CD4-positive, alpha-beta T cell treated with Interferon alpha-2 for 1 hour (primary cell): Measurements from ENCODE around the gene GNPTG.
"Not testable (repeated sequence)": the region's sequence is repeated elsewhere in the genome, so short reads cannot be mapped to it uniquely, and the experiment has no call there.

Experiments used
- DNase-seq, 2 donors: peaks; one replicate each; pipeline ENCODE4 v3.0.0-alpha.2; 2020 to 2022

GNPTG gene

DNA sequence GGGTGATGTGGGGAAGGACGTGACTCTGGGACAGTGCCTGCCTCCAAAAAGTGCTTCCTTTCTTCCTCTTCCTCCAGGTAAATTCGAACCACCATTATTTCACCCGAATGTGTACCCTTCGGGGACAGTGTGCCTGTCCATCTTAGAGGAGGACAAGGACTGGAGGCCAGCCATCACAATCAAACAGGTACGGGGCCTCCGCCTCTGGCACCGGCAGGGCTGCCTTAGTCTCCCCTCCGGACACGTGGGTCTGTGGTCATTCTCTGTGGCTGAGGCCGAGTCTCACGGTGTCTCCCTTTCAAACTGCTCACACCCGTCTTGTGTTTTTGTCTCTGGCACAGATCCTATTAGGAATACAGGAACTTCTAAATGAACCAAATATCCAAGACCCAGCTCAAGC lies 31.6 kb upstream of the GNPTG start:
- no peak for DNase-seq

DNA sequence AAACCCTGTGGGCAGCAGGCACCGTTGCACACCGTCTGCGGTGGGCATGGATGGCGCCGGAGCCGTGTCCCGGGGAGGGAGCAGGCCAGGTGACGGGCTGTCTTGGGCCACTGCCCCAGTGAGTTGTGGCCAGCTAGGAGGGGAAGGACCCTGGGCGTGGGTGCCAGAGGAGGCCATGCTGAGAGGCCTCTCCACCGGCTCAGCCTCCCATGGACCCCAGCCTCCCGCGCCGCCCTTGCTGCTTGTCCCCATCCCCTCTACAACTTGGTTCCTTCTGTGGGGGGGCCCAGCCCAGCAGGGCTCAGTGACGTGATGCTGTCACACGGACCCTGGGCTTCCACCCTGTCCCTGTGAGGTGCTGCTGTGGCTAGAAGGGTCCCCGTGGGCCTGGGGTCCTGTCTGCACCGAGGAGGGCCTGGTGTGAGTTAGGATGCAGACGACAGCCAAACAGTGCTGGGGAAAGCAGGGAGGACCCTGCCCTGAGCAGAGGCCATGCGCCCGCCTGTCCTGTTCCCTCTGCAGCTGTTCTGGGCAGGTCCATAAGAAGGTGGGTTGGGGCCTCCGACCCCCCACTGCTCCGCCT lies 31.0 kb upstream of the GNPTG start:
- DNase-seq = no peak

DNA sequence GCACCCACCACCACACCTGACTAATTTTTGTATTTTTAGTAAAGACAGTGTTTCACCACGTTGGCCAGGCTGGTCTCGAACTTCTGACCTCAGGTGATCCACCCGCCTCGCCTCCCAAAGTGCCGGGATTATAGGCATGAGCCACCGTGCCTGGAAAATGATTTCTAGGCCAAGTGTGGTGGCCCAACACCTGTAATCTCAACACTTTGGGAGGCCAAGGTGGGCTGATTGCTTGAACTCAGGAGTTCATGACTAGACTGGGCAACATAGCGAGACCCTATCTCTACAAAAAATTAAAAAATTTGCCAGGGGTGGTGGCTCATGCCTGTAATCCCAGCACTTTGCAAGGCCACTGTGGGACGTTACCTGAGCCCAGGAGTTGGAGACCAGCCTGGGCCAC lies 29.3 kb upstream of the GNPTG start:
- DNase-seq = no peak

DNA sequence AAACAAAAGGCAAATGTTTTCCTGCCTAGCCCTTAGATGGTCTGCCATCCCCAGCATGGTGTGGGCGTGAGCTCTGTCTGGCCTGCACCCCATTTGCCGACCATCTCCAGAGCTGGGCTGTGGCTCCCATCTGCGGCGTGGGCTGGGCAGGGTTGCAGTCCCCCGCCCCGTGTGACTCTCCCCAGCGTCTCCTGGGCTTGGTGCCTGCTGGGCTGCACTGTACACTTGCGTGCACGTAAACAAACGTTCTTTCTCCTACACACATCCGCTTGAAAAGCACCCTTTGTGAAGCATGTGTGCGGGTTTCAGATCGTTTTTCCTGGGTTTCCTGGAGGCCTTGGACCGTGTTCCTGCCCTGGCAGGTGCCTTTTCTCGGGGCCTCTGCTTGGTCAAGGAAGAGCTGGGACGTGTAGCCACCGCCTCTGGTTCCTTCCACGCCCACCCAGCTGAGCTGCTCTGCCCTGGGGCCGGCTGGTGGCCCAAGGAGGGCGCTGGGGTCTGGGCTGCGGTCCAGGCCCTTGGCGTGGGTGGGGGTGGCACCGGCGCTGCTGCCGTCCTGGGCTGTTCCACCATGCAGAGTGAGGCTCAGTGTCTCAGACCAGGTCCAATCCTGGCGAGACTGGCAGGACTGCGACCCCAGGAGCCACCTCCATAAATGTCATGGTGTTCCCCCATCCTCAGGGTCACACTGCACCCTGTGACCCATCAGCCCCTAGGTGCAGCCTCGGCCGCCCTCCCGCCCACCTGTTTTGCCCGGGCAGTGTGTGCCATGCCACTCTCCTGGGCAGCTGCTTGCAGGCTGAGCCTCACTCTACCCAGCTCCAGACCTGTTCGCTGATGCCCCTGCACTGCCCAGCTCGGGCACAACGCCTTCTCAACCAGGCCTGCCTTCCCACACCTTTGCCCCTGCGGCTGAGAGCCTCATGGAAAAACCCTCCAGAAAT lies 28.2 kb upstream of the GNPTG start:
- DNase-seq = no peak

DNA sequence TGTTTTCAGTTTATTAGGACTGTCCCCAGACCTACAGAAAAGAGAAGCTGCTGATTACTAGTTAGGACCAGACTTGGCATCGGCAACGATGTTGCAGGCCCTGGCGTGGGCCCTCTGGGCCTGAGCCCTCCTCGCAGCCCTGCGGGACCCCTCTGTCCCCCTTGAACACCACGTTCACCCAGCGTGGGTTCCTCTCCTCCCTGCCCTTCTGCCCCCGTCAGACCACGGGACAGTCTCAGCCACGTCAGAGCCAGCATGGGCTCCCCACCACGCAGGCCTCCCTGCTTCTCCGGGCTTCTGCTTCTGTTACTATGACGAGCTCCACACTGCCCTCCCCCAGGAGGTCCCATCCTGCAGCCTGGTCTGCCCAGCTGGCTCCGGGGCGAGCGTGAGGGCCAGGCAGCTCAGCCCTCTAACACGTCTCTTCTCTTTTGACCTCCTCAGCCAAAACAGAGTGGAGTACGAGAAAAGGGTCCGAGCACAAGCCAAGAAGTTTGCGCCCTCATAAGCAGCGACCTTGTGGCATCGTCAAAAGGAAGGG lies 27.4 kb upstream of the GNPTG start:
- DNase-seq = no peak

DNA sequence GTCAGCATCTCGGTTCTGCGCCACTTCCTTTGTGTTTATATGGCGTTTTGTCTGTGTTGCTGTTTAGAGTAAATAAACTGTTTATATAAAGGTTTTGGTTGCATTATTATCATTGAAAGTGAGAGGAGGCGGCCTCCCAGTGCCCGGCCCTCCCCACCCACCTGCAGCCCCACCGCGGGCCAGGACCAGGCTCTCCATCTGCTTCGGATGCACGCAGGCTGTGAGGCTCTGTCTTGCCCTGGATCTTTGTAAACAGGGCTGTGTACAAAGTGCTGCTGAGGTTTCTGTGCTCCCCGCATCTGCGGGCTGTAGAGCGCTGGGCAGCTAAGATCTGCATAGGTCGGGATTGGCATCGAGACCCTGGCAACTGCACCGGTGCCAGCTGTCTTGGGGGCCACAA lies 26.5 kb upstream of the GNPTG start:
- no peak for DNase-seq

DNA sequence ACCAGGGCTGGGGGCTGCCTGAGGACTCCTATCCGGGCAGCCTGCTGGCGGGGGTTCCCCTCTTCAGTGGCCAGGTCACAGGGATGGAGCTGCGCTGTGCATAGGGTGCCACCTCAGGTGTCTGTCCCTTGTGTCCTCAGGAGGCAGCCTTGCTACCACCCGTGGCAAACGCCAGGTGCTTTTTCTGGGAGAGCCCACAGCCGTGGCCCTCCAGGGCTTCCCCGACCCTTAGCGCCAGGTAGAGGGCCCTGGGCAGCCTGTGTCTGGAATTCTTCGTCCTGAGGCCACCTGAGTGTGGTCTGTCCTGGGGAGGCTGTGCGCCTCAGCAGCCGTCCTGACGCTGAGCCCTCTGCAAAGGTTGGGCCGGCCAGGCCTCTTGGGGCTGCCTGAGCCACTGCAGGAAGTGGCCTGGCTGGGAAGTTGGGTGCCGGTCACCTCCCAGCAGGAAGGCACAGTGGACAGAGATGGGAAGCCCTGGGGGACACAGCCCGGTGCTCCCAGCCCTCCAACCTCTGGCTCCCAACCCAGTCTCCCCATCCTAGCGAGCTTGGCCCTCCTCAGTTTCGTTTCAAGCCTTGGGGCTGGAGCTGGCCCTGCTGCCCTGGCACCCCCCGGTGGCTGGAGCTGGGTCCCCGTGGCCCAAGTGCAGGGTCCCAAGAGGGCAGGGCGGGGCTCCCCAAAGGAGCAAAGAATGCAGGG lies 25.9 kb upstream of the GNPTG start:
- no peak for DNase-seq

DNA sequence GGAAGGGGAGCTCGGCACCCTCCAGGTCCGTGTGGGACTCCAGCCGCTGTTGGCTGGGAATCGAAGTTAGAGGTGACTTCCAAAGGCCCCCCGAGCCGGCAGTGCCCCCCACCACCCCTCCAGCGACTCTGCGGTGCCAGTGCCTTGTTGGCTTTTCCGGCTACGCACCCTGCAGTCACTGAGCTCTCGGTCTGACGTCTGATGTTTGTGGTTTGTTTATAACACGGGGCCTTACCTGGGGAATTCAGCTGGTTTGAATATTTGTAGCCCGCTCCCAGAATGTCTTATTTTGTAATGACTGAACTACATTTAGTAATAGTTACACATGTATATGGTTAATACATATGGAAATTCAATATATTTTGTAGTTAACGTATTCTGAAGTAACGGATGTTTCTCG lies 25.3 kb upstream of the GNPTG start:
- DNase-seq = no peak

DNA sequence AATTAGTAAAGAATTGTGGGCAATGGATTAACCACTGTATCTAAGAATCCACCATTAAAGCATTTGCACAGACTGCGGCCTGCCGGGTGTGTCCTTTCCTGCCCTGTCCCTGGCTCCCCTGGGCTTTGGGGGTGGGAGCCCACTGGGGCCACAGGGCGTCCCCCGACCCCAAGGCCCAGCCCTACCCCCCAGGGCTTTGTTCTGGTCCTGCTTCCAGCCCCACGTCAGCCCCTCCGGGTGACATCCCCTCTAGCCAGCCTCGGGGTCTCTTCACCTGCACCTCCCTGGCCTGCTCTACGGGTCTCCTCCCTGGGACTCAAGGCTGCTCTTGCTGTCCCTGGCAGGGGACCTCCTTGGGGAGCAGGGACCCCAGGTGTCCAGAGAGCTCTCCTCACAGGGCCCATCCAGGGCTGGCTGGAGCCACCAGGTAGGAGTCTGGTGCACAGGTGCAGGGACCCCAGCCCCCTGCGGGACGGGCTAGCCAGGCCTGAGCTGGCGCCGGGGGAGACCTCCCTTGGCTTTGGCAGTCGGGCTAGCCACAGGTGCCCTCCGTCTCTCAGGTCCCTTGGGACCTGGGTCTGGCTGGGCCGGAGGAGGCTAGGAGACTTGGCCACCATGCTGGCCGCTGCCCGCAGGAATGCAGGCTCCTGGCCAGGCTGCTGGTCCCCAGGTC lies 24.6 kb upstream of the GNPTG start:
- DNase-seq = no peak

DNA sequence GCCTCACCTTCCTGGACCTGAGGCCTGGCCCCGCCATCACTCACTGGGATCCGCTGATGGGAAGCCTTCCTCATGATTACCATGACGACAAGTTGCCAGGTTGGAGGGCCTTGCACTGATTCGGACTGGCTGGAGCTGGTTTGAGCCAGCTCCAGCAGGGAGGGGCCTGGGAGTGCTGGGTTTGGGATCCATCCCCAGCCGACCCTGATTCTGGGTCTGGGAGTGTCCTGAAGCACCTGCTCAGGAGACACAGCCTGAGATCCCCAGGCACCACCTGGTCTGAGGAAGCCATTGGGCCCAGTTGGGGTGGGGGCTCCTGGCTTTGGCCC lies 24.1 kb upstream of the GNPTG start:
- no peak for DNase-seq

DNA sequence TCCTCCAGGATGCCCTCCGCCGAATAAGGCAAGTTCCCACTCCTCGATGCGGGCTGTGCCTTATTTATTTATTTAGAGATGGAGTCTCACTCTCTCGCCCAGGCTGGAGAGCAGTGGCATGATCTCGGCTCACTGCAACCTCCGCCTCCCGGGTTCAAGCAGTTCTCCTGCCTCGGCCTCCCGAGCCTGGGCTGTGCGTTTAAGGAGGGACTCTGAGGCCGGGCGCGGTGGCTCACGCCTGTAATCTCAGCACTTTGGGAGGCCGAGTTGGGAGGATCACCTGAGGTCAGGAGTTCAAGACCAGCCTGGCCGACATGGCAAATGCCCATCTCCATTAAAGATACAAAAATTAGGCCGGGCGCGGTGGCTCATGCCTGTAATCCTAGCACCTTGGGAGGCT lies 23.6 kb upstream of the GNPTG start:
- not testable (repeated sequence) for DNase-seq

DNA sequence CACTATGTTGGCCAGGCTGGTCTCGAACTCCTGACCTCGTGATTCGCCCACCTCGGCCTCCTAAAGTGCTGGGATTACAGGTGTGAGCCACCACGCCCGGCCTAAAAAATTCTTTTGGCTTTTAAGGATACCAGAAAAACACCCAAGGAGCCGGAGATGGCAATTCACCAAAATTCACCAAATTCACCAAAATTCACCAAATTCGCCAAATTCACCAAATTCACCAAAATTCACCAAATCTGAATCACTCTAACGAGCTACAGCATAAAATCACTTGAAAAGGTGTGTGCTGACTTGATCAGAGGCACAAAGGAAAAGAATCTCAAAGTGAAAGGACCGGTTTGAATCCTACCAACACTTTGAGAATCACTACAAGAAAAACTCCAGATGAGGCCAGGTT lies 22.8 kb upstream of the GNPTG start:
- not testable (repeated sequence) for DNase-seq

DNA sequence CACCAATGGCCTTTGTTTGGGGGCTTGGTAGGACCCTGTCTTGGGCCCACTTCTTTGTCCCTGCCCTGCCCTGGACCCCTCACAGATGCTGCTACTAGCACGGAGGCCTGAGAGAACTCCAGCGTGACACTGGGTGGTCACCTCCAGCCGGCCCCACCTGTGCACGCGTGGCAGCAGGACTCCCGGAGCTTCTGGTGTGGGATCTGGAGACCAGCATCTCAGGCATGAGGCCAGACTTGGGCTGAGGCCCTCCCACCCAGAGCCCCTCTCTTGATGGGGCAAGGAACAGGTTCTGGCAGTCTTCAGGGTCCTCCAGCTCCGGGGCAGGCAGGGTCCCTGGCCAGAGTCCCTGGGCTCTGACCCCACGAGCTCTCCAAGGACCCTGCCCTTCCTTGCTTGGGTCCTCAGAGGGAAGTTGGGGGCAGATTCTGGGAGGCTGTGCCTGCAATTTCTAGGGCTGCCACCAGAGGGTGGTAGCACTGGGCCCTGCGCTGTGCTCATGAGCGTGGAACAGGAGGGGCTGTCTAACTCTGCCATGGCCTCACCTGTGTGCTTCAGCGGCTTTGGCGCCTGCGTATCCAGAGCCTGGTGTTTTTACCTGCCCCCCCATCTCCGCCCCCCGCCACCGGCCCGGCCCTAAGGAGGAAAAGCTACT lies 21.3 kb upstream of the GNPTG start:
- no peak for DNase-seq

DNA sequence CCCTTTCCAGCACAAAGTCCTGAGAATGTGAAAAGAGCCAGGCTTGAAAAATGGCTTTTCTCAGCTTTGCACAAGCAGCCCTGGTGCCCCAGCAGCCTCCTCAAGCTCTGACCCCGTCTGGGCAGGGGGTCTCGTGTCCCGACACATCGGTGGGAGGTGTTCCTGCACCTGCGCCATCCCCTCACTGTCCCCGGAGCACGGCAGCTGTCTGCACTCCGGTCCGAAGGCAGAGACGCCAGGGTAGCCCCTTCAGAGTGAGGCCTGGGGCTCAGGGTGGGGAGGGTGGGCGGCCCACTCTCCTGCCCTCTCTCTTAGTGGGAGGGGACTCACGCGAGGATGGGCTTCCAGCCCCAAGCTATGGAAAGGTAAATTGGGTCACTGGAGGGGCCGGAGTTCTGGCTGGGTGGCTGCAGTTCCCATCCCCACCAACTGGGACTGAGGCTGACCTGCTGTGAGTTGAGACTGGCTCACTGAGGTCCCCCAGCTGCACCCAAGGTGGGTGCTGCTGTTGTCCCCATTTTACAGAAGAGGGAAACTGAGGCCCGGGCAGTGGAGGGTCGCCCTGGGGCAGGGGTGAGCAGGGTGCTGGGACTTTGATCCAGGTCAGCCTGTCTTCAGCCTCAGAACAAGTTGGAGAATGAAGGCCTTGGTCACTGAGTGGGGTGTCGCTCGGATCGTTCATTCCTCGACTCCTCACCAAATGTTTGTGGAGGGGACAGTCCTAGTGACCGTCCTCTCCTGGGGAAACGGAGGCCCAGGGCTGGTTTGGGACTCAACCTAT lies 20.6 kb upstream of the GNPTG start:
- DNase-seq = no peak

DNA sequence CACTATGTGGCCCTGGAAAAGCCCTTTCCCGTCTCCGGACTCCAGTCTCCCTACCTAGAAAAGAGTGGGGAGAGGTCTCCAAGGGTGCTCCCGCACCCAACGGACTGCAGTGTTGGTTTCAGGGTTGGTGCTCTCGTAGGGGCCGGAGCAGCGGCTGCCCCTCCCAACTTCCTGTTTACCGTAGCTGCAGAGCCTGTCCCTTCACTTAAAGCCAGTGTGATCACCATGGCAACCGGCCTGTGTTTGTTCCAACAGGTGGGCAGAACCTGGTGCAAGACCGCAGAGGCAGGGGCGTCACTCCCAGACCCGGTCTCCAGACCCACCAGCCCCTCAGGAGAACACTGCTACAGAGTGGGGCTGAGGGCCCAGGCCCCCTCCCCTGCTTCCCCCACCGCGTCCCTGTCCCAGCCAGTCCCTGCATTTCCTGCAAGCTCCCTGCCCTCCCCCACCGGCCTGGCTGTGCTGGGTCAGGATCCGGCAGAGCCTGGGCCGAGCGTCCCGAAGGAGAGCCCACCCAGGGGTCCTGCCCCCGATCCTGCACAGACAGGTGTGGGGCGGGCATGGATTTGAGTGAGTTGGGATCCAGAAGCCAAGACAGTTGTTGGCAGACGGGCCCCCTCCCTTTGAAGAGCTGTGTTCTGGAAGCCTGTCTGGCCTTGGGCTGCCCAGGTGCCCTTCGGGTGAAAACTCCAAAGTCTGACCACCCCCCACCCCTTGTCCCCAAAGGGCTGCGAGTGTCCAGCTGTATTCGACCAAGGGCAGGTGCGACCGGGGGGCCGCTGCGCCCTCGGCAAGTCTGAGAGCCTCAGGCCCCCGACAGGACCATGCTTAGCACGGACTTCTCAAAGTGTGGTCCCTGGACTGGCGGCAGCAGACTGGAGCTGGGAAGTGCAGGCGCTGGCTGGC lies 19.8 kb upstream of the GNPTG start:
- peak; percentile 68 to 85 for DNase-seq

DNA sequence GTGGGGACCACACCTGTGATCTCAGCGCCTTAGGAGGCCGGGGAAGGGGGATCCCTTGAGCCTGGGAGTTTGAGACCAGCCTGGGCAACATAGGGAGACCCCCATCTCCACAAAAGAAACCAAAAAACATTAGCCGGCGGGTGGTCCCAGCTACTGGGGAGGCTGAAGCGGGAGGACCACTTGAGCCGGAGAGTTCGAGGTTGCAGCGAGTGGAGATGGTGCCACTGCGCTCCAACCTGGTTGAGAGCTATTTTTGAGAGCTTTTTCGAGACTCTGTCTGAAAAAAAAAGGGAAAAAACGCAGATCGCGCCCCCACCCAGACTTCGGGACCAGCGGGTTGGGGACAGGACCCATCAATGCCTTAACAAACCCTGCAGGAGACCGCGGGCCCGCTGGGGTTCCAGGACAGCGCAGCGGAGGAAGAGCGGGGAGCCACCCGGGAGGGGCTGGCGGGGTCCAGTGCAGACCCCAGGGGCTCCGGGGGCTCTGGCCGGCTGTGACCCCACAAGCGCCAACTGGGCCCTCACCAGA lies 19.0 kb upstream of the GNPTG start:
- DNase-seq = no peak

DNA sequence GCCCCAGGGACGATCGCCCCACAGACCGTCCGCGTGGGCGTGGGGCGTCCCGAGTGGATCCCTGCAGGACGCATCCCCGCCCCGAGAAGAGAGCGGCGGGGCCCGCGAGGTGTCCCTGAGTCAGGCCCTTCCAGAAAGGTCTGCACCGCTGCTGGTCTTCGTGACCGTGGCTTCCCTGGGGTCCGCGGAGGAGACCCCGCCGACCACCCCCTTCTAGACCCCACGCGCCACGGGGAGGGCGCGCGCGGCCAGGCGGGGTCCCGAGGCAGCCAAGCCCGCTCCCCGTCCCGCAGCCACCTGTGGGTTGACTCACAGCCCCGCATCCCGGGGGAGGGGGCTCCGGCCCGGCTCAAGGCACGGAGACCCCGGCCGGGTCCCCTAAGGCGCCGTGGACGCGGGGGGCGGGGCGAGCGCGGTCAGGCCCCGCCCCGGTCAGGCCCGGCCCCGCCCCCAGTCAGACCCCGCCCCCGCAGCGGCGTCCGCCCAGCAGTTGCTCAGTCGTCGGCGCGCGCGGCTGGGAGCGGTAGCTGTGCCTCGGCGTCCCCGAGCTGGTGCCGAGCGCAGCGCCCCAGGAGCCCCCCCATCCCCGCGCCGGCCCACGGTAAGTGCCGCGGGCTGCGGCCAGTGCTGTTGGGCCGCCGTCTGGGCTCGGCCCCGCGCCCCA lies 18.4 kb upstream of the GNPTG start, which contains the start of gene BAIAP3:
BAIAP3 (plus strand) TSS at position 497 of the 664 bp plus-strand sequence. CDS start 4,905 bp downstream, outside the sequence.
- DNase-seq = peak; percentile 41 to 55

DNA sequence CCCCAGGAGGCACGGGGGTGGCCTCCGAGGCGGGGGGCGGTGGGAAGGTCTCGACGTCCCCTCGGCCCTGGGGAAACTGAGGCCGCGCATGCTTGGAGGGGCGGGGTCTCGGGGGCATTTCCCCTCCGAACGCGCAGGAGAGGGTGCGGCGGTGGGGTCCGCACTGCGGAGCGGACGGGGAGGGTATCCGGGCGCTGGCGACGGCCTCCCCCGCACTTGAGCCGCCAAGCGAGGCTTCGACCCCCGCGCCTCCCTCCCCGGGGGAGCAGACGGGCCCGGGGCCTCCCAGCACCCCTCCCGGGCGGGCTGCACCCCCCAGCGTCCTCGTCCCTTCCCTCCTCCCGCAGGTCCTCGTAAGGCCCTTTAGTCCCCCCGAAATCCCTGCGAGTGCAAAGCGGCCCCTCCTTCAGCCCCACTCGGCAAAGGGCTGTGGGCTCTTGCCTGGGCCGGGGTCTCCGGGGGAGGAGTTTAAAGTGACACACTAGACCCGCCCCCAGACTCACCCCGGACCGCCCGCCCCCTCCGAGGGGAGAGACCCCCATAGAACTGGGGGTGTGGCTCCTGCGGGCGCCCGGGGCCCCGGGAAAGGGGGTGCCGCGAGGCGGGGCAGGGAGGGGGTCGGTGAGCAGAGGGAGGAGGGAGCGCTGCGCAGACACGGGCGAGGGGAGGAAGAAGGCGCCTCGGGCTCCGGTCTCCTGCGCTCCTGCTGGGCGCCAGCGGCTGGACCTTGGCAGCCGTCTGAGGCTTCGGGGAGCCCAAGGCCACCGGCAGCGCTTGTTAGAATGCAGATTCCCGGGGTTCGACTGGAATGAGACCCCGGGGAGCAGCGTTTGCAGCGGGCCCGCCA lies 17.7 kb upstream of the GNPTG start:
- no peak for DNase-seq

DNA sequence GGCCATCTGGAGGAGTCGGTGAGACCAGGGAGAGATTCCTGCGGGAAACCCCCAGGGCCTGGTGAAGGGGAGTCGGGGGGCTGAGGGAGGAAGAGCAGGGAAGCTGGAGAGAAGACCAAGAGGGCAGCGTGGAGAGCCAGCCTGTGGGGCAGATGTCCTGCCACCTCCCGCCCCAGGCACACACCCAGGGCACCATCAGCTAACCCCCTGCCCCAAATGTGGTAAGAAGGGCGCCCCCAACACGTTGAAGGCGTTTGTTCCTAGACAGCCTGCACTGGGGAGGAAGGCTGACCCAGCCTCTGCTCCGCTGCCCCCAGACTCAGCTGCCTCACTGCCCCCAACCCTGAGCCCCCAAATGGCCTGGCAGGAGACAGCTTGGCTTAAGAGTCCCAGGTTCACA lies 17.0 kb upstream of the GNPTG start:
- no peak for DNase-seq
